Endodermal cell (in vitro differentiated cells): Measurements from ENCODE around the gene TMEM31. TPM values are rescaled to one million over a fixed set of nuclear protein-coding genes. Genes with fewer than 3 reads are reported as not detected.

Source experiments
- DNase-seq: peaks from one replicate; pipeline ENCODE4 v3.0.0-alpha.2; 2017
- H3K27ac ChIP-seq: 2 replicates; pipeline ENCODE4 v1.5.1; 2013; ENCODE audit warnings: mild to moderate bottlenecking, low read depth, low read length, moderate library complexity
- H3K27me3 ChIP-seq: 2 replicates; pipeline ENCODE4 v1.6.1; 2013; ENCODE audit warnings: mild to moderate bottlenecking, low read length, moderate library complexity; ENCODE audit not compliant: insufficient read depth, control insufficient read depth, poor library complexity, severe bottlenecking
- H3K36me3 ChIP-seq: 2 replicates; pipeline ENCODE4 v1.7.0; 2013; ENCODE audit warnings: mild to moderate bottlenecking, low read length, moderate library complexity; ENCODE audit not compliant: control insufficient read depth, insufficient read depth
- H3K4me1 ChIP-seq: one replicate; pipeline ENCODE4 v1.7.0; 2013; ENCODE audit warnings: low read length; ENCODE audit not compliant: control insufficient read depth, insufficient read depth
- H3K4me3 ChIP-seq: 2 replicates; pipeline ENCODE4 v1.5.1; 2013; ENCODE audit warnings: mild to moderate bottlenecking, low read length, moderate library complexity
- H3K9ac ChIP-seq: 2 replicates; pipeline ENCODE4 v1.6.1; 2013; ENCODE audit warnings: mild to moderate bottlenecking, low read length, moderate library complexity; ENCODE audit not compliant: poor library complexity, severe bottlenecking; ENCODE audit errors: extremely low read depth
- H3K9me3 ChIP-seq: 2 replicates; pipeline ENCODE4 v1.6.1; 2013; ENCODE audit warnings: mild to moderate bottlenecking, low read length, moderate library complexity; ENCODE audit not compliant: control insufficient read depth
- H3K27ac Mint-ChIP-seq: 2 replicates; pipeline ENCODE4 v1.8.0; 2020; ENCODE audit warnings: mixed read lengths
- H3K27me3 Mint-ChIP-seq: 2 replicates; pipeline ENCODE4 v1.8.0; 2021; ENCODE audit warnings: mild to moderate bottlenecking, mixed read lengths; ENCODE audit not compliant: insufficient read depth
- H3K36me3 Mint-ChIP-seq: 2 replicates; pipeline ENCODE4 v1.8.0; 2020; ENCODE audit warnings: low read depth, mixed read lengths
- H3K4me1 Mint-ChIP-seq: 2 replicates; pipeline ENCODE4 v1.8.0; 2020; ENCODE audit warnings: mixed read lengths
- H3K4me3 Mint-ChIP-seq: 2 replicates; pipeline ENCODE4 v1.8.0; 2020; ENCODE audit warnings: mild to moderate bottlenecking, moderate library complexity, mixed read lengths
- H3K9me3 Mint-ChIP-seq: 2 replicates; pipeline ENCODE4 v1.8.0; 2020; ENCODE audit warnings: mild to moderate bottlenecking, mixed read lengths
- WGBS, 2 experiments: methylation state at CpG; one replicate each; pipeline versions ENCODE4 v1.1.5 to v1.1.7; 2013; ENCODE audit warnings: missing lambda C conversion rate in 2 of 2, mixed read lengths in 1 of 2; ENCODE audit not compliant: insufficient coverage in 1 of 2, insufficient read length in 1 of 2; 5-methylcytosine and 5-hydroxymethylcytosine counted together
- total RNA-seq, 2 donors: library from RNA; stranded (reverse); fragmentation: NEBNext Ultra II Directional in 1 of 2; extraction: Animal tissue kit (Norgen Biotek cat#: 25700) in 1 of 2; gene quantifications; 2 replicates in 1 of 2; 3 replicates in 1 of 2; pipeline ENCODE4 v1.2.1, GENCODE V29; 2021
- TF ChIP-seq, protein P1 (sequence below): fragments of 200-600 bp; sonication (generic); conservative IDR thresholded peaks from 2 replicates; pipeline ENCODE4 v1.5.0; 2021; ENCODE audit warnings: antibody characterized with exemption, mild to moderate bottlenecking

The TMEM31 gene
- total RNA-seq, 2 donors from 2014 or later: 1.00 TPM; not detected in 1

- Histone ChIP-seq H3K27me3 (no peaks in the 10 kb centered on the region), H3K4me3 (no peak overlapping the region), H3K4me1 (peaks cover 13% of the 10 kb centered on the region), H3K36me3 (no peaks in the 10 kb centered on the region), H3K9ac (no peak overlapping the region), H3K27ac (no peak overlapping the region), H3K9me3 (no peaks in the 10 kb centered on the region)
- 100% methylated on average over 1 of the region's 1 CpG; no CpG with 5 or more reads in 1 of the 2 experiments for WGBS, 2 experiments
- Mint-ChIP-seq H3K4me3 (no peak overlapping the region), H3K36me3 (no peaks in the 10 kb centered on the region), H3K27ac (no peak overlapping the region), H3K4me1 (peaks cover 58% of the 10 kb centered on the region), H3K27me3 (peaks cover 28% of the 10 kb centered on the region), H3K9me3 (no peaks in the 10 kb centered on the region)
- no peak for DNase-seq
- TF ChIP-seq, protein P1, sequence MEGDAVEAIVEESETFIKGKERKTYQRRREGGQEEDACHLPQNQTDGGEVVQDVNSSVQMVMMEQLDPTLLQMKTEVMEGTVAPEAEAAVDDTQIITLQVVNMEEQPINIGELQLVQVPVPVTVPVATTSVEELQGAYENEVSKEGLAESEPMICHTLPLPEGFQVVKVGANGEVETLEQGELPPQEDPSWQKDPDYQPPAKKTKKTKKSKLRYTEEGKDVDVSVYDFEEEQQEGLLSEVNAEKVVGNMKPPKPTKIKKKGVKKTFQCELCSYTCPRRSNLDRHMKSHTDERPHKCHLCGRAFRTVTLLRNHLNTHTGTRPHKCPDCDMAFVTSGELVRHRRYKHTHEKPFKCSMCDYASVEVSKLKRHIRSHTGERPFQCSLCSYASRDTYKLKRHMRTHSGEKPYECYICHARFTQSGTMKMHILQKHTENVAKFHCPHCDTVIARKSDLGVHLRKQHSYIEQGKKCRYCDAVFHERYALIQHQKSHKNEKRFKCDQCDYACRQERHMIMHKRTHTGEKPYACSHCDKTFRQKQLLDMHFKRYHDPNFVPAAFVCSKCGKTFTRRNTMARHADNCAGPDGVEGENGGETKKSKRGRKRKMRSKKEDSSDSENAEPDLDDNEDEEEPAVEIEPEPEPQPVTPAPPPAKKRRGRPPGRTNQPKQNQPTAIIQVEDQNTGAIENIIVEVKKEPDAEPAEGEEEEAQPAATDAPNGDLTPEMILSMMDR: no peak
Measured at GRCh38 chrX:103733017-103733416, 22.3 kb downstream of the TMEM31 start.

- Histone ChIP-seq H3K4me1 (peaks cover 11% of the 10 kb centered on the region), H3K27ac (no peak overlapping the region), H3K4me3 (no peak overlapping the region), H3K9me3 (no peaks in the 10 kb centered on the region), H3K27me3 (peaks cover 3% of the 10 kb centered on the region), H3K36me3 (no peaks in the 10 kb centered on the region), H3K9ac (no peak overlapping the region)
- no peak for DNase-seq
- Mint-ChIP-seq H3K4me3 (no peak overlapping the region), H3K4me1 (peaks cover 46% of the 10 kb centered on the region), H3K9me3 (no peaks in the 10 kb centered on the region), H3K36me3 (no peaks in the 10 kb centered on the region), H3K27ac (peak overlapping the region; percentile 41), H3K27me3 (peaks cover 33% of the 10 kb centered on the region)
- TF ChIP-seq, protein P1: no peak
- WGBS, 2 experiments: 81% methylated on average over 4 of the region's 4 CpGs; no CpG with 5 or more reads in 1 of the 2 experiments
Measured at GRCh38 chrX:103734125-103734760, 23.5 kb downstream of the TMEM31 start.

GRCh38 chrX:103737696-103738095 lies 27.0 kb downstream of the TMEM31 start:
- DNase-seq: no peak
- no peak overlapping the region for H3K4me3 Mint-ChIP-seq

More at GRCh38 chrX:103737696-103738095, 27.0 kb downstream of the TMEM31 start:
- no peak overlapping the region for H3K9ac ChIP-seq
- Mint-ChIP-seq H3K36me3 (no peaks in the 10 kb centered on the region), H3K27ac (no peak overlapping the region), H3K27me3 (peaks cover 27% of the 10 kb centered on the region), H3K4me1 (peaks cover 27% of the 10 kb centered on the region), H3K9me3 (no peaks in the 10 kb centered on the region)
- H3K27ac ChIP-seq: no peak overlapping the region
- H3K36me3 ChIP-seq: no peaks in the 10 kb centered on the region
- no peaks in the 10 kb centered on the region for H3K9me3 ChIP-seq
- H3K4me1 ChIP-seq: peaks cover 5% of the 10 kb centered on the region
- no peak overlapping the region for H3K4me3 ChIP-seq
- peaks cover 7% of the 10 kb centered on the region for H3K27me3 ChIP-seq
- TF ChIP-seq, protein P1: no peak
